Neuron (in vitro differentiated cells): ENCODE measurements around the gene ZDHHC14.

Source experiments
- H2AFZ ChIP-seq: one replicate; pipeline ENCODE4 v1.6.1; 2013; ENCODE audit warnings: low read depth, mild to moderate bottlenecking, inconsistent platforms, low read length, moderate library complexity
- H3K27me3 ChIP-seq: one replicate; pipeline ENCODE4 v1.6.1; 2013; ENCODE audit warnings: low read length; ENCODE audit not compliant: insufficient read depth
- H3K36me3 ChIP-seq: one replicate; pipeline ENCODE4 v1.6.1; 2013; ENCODE audit warnings: low read length; ENCODE audit not compliant: insufficient read depth
- H3K4me1 ChIP-seq: one replicate; pipeline ENCODE4 v1.6.1; 2013; ENCODE audit warnings: low read length; ENCODE audit not compliant: insufficient read depth
- H3K4me3 ChIP-seq: 2 replicates; pipeline ENCODE4 v1.5.1; 2013; ENCODE audit warnings: mild to moderate bottlenecking, low read length, moderate library complexity
- H3K9me3 ChIP-seq: one replicate; pipeline ENCODE4 v1.6.1; 2013; ENCODE audit warnings: low read length

ZDHHC14 gene

DNA sequence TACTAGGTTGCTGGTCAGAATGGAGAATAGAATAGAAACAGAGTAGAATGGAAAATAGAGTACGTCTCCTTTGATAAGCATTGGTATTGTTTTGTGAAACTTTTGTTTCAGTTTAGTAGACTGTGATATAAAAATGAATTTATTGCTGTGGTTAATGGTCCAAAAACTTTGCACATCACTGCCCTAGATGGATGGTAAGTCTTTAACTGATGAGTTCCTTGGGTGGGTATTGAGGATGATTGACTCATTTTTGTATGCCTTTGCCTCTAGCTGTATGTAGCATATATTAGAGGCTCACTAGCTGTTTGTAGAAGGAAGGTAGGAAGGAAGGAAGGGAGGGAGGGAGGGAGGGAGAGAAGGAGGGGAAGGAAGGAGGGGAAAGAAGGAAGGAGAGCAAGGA is 48.3 kb downstream of the ZDHHC14 start:
- Histone ChIP-seq H3K9me3 (no peaks in the 10 kb centered on the region), H3K36me3 (no peaks in the 10 kb centered on the region), H3K4me3 (no peak overlapping the region), H3K4me1 (peaks cover 2% of the 10 kb centered on the region), H3K27me3 (no peaks in the 10 kb centered on the region), H2AFZ (no peak overlapping the region)

DNA sequence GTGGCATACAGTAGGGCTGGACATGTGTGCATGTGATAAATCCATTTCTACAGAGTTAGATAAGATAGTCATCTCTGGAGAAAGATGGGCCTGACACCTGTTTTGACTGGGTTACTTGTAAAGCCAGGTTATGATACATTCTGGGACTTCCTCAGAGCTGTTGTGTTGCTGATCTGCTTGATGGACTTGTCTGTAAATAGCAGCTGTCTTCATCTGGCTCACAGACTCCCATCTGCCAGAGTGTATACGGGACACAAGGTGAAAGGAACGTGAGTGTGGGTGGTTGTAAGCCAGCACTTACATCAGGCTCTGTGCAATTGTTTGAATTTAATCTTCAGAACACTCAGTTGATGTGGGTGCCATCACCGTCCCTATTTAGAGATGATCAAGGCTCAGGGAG is 49.8 kb downstream of the ZDHHC14 start:
- Histone ChIP-seq H3K4me1 (peaks cover 8% of the 10 kb centered on the region), H2AFZ (no peak overlapping the region), H3K4me3 (no peak overlapping the region), H3K27me3 (no peaks in the 10 kb centered on the region), H3K9me3 (no peaks in the 10 kb centered on the region), H3K36me3 (no peaks in the 10 kb centered on the region)

DNA sequence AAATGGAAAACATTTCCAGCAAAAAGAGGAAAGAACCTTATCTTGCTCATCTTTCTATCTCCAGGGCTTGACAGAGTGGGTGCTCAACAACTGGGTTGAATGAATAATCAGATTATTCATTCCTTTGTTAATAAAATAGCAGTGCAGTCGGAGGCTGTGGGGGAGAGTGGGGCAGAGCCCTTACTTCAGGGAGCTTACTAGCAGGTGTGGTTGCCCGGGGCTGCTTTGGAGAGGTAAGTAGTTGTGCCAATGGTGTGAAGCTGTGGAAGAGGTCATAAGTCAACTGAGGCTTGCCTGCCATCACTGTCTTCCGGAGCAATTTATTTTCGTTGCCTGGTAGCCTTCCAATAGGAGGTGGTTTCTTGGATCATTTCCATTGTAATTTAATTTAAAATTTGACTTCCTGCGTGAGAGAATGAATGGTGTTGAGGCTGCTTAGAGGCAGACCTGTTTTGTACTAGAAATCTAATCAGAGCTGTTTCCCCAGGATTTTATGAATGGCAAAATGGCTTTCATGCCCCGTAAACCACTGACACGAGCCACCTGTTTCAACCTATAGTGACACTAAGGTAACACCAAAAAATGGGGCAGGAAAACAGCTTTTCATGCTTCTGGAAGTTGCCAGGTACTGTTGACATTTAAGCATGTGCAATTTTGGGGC is 51.4 kb downstream of the ZDHHC14 start:
- no peaks in the 10 kb centered on the region for H3K36me3 ChIP-seq
- H3K9me3 ChIP-seq, result no peaks in the 10 kb centered on the region
- H3K4me3 ChIP-seq, result no peak overlapping the region
- no peak overlapping the region for H2AFZ ChIP-seq
- H3K27me3 ChIP-seq, result no peaks in the 10 kb centered on the region
- peaks cover 8% of the 10 kb centered on the region for H3K4me1 ChIP-seq

DNA sequence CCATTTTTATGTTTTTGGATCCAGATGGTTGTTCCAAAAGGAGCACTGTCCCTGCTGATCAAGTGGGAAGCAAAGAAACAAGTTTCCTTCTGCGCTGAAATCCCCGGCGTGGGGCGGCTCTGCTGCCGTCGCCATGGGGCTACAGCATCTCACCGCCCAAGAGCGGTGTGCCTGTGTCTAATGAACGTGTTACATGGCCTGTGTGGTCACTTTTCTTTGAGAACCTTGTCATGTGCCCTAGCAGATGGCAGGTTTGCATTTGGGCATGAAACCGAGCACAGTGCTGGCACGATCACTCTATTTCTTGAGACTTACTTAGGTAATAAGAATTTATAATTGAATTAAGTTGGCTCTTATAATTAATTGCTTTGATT is 51.9 kb downstream of the ZDHHC14 start:
- Histone ChIP-seq H3K9me3 (no peaks in the 10 kb centered on the region), H3K36me3 (no peaks in the 10 kb centered on the region), H3K4me3 (no peak overlapping the region), H3K4me1 (peaks cover 8% of the 10 kb centered on the region), H3K27me3 (no peaks in the 10 kb centered on the region), H2AFZ (no peak overlapping the region)

DNA sequence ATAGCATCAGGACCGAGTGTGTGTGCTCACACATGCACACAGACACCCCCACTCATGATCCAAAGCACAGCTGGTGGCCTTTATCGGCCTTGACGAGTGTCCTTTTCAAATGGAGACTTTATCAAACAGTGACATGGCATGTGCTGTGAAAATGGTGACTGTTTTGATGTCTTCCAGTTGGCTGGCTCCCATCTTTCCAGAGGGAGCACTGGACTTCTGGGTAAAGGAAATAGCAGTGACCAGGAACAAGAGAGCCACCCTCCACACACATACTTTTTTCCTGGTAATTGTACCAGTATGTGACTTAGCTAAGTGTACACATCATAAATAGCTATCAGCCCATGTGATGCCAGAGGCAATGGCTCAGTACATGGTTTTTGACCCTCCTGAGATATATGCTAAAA is 52.7 kb downstream of the ZDHHC14 start:
- no peaks in the 10 kb centered on the region for H3K9me3 ChIP-seq
- H2AFZ ChIP-seq, result no peak overlapping the region
- H3K36me3 ChIP-seq, result no peaks in the 10 kb centered on the region
- no peaks in the 10 kb centered on the region for H3K27me3 ChIP-seq
- peaks cover 14% of the 10 kb centered on the region for H3K4me1 ChIP-seq
- no peak overlapping the region for H3K4me3 ChIP-seq

DNA sequence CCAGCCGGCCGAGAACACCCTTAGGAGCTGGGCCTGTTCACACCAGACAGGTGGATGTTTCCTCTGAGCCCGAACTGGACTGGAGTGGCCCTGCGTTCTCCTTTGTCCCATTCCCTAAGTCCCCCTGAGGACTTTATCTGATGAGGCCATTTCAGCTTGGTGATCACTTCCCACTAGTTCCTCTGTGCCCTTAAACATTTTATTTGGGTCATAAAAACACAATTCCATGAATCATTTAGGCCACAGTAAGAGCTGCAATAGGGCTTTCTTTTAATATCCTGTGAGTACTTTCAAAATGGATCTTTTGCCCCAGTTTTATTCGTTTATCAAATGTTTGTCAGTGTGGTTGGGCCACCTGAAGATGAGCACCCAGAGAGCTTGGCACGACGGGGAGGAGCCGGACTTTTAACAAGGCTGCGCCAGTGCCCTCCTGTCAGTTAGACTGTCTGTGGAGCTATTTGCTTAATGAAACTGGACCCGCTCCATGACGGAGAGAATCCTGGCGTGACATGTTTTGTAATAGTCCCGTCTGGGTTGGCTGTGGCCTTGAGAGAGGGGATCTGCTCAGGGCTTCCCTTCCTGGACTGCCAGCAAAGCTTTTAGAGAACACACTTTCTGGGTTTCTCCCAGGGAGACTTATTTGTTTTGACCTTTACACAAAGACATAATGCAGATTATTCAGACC is 53.5 kb downstream of the ZDHHC14 start:
- Histone ChIP-seq H2AFZ (no peak overlapping the region), H3K4me3 (no peak overlapping the region), H3K9me3 (no peaks in the 10 kb centered on the region), H3K27me3 (no peaks in the 10 kb centered on the region), H3K36me3 (no peaks in the 10 kb centered on the region), H3K4me1 (peaks cover 16% of the 10 kb centered on the region)

DNA sequence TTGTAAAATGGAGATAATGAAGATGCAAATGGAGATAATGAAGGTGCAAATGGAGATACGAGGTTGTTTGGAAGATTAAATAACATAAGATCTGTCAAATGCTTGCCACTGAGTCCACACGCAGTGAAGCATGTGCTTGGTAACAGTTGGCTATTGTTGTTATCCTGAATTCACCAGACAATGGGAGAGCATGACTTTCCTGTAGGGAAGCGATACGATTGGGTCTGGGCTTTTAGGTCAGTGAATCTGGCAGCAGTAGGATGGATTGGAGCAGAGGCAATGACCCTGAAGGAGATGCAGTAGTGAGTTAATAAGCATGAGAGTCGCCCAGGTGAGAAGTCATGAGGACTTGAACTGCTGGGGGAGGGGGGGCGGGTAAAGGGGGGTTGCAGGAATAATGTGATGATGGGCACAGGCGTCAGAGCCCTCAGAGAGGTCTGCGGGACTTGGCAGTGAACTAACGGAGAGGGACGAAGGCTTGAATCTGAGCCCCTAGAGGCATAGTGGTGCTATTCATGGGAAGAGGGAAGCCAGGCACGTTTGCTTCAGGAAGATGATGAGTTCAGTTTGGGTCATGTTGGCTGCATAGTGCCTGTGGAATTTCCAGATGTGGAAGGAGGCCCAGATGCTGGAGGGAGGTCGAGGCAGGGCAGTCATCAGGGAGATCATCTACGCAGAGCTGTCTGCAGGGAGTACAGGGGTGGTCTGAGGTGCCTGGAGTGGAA is 55.4 kb downstream of the ZDHHC14 start:
- H3K9me3 ChIP-seq, result no peaks in the 10 kb centered on the region
- H3K27me3 ChIP-seq, result no peaks in the 10 kb centered on the region
- no peak overlapping the region for H3K4me3 ChIP-seq

DNA sequence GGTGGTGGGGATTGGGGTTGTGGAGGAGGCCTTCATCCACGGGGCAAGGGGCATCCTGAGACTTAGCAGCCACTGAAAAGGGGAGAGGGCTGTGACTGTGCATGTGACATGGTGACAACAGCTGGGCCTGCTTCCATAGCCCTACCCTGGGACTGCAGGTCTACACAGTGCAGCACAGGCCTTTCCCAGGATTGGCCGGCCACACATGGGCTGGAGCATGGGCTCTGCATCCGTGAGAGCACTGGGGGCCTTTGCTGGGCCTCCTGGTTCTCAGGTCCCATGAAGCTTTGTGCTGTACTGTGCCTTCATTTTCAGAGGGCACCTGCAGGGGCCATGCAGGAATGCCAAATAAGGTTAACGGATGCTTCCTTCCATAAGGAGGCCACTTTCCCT is 56.0 kb downstream of the ZDHHC14 start:
- no peak overlapping the region for H2AFZ ChIP-seq
- no peak overlapping the region for H3K4me3 ChIP-seq
- H3K36me3 ChIP-seq, result no peaks in the 10 kb centered on the region
- H3K4me1 ChIP-seq, result peaks cover 16% of the 10 kb centered on the region
- no peaks in the 10 kb centered on the region for H3K9me3 ChIP-seq
- no peaks in the 10 kb centered on the region for H3K27me3 ChIP-seq

More for the DNA sequence above, 55.4 kb downstream of the ZDHHC14 start:
- Histone ChIP-seq H2AFZ (no peak overlapping the region), H3K36me3 (no peaks in the 10 kb centered on the region), H3K4me1 (peaks cover 16% of the 10 kb centered on the region)

DNA sequence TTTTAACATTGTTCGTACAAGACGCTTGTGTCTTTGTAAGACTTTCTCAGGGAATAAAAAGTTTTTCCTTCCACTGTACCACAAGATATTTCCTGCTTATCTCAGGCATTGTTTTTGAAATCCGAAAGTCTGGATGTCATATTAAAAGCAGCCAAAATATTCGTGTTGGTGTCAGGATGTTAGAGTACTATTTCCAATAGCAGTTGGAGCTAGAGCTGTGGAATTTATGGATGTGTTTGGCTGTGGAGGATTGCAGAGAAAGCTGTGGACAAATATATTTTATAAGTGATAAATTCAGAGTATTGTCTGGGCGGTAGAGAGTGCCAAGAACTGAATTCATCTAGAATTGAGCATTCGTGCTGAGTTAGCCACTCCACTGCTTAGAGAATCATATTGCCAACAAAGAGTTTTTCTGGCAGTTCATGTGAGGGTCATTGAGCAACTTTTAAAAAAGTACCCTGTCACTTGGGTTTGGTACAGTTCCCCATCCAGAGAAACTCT is 57.7 kb downstream of the ZDHHC14 start:
- no peaks in the 10 kb centered on the region for H3K27me3 ChIP-seq

DNA sequence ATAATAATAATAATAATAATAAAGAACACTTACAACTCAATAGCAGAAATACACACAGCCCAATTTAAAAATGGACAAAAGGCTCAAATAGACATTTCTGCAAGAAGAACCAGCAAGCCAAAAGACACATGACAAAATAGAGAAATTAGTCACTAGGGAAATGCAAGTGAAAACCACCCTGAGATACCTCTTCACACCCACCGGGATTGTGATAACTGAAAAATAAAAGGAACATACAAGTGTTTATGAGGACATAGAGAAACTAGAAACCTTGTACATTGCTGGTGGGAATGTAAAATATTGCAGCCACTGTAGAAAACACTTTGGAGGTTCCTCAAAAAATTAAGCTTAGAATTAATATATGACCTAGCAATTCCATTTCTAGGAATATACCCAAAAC is 59.2 kb downstream of the ZDHHC14 start:
- no peak overlapping the region for H2AFZ ChIP-seq
- peaks cover 9% of the 10 kb centered on the region for H3K4me1 ChIP-seq
- no peaks in the 10 kb centered on the region for H3K9me3 ChIP-seq
- no peak overlapping the region for H3K4me3 ChIP-seq
- no peaks in the 10 kb centered on the region for H3K36me3 ChIP-seq
- no peaks in the 10 kb centered on the region for H3K27me3 ChIP-seq

More for the DNA sequence above, 57.7 kb downstream of the ZDHHC14 start:
- Histone ChIP-seq H3K4me1 (peaks cover 16% of the 10 kb centered on the region), H3K36me3 (no peaks in the 10 kb centered on the region), H2AFZ (no peak overlapping the region), H3K9me3 (no peaks in the 10 kb centered on the region), H3K4me3 (no peak overlapping the region)

DNA sequence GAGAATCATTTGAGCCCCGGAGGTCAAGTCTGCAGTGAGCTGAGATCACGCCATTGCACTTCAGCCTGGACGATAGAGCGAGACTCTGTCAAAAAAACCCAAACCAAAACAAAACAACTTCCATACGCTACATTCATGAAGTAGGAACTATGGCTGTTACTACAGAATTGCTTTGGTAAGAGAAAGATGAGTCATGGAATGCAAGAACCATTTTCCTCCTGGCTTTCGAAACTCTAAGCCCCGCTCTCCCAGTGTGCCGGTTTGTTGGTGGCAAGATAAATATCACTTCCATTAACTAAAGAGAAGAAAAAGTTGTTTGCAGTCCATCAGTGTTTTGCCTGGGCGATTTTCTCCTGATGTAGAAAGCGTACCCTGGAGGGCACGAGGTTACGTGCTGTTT is 61.3 kb downstream of the ZDHHC14 start:
- Histone ChIP-seq H3K4me1 (peaks cover 8% of the 10 kb centered on the region), H3K27me3 (no peaks in the 10 kb centered on the region), H3K4me3 (no peak overlapping the region), H2AFZ (no peak overlapping the region), H3K36me3 (no peaks in the 10 kb centered on the region), H3K9me3 (no peaks in the 10 kb centered on the region)

DNA sequence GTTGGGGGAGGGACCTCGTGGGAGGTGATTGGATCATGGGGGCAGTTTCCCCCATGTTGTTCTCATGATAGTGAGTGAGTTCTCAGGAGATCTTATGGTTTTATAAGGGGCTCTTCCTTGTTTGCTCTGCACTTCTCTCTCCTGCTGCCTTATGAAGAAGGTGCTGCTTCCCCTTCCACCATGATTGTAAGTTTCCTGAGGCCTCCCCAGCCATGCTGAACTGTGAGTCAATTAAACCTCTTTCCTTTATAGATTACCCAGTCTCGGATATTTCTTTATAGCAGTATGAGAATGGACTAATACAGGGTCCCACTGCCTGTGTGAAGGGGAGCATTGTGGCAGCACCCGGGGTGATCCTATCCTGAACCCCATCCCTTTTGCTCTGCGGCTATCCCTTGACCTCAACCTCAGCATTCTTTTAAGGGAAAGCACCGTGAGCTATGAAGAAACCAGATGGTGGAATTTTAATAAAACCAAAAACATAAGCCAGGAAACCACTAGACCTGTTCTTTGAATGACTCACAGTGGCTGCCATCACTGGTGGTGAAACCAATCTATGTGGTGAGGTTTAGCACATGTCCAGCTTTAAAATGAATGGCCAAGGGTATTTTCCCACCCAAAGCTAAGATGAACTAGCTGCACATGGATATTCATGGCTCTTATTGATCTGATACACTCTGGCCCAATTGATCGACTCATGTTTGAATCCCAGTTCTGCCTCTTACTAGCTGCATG is 62.2 kb downstream of the ZDHHC14 start:
- H3K4me3 ChIP-seq, result no peak overlapping the region
- peaks cover 6% of the 10 kb centered on the region for H3K4me1 ChIP-seq
- H3K9me3 ChIP-seq, result no peaks in the 10 kb centered on the region
- H3K36me3 ChIP-seq, result no peaks in the 10 kb centered on the region
- no peaks in the 10 kb centered on the region for H3K27me3 ChIP-seq
- no peak overlapping the region for H2AFZ ChIP-seq
